Midbrain (tissue), 1 donor: ENCODE results near the gene GSTA2.
"Not testable (repeated sequence)": the region's sequence is repeated elsewhere in the genome, so short reads cannot be mapped to it uniquely, and the experiment has no call there.

ENCODE experiments used
- DNase-seq: peaks from one replicate; lab custom pipeline; 2025; lab: John Stamatoyannopoulos, UW

Gene GSTA2

DNA sequence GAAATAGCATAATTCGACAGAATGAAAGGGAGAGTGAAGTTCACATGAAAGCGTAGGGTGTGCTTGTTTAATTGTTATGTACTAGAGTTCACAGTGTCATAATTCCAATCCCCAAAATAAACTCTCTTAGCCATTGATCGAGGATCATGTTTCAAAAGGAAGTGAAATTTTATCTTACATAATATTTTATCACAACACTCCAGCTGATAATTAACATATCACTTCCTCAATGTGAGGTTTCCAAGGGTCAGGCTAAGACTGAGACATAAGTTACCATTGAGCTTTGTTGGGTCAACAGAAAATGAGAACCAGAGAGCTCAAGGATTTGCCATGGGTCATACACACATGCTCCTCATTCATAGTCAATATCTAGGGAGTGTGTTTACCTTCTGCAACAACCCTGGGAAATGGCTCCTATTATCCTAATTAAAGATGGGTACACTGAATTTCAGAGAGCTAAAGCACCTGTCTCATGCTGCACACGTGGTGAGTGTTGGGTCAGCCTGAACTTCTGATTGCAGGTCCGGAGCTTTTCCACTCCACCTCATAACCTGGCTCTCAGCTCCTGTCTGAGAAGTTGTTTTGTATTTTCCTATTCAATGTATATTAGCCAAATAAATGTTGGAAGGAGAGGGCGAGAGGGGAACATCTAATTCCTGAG lies 3.0 kb downstream of the GSTA2 start:
- DNase-seq, result no peak

DNA sequence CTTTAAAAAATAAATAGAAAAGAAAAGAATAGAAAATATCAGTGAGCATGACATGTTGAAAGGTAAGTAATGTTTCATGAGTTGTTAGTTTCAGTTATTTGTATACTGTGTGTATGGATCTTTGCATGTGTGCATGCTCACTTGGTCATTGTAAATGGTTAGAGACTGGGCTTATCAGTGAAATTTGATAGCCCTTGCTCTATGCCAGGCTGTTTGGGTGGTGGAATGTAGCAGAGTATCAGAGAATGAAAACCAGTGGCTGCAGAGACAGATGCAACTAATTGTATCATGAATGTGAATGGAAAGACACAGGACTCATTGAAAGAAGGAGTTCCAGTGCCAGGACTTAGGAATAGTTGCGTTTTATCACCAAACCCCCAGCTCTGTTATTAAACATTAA lies 4.2 kb downstream of the GSTA2 start:
- no peak for DNase-seq

DNA sequence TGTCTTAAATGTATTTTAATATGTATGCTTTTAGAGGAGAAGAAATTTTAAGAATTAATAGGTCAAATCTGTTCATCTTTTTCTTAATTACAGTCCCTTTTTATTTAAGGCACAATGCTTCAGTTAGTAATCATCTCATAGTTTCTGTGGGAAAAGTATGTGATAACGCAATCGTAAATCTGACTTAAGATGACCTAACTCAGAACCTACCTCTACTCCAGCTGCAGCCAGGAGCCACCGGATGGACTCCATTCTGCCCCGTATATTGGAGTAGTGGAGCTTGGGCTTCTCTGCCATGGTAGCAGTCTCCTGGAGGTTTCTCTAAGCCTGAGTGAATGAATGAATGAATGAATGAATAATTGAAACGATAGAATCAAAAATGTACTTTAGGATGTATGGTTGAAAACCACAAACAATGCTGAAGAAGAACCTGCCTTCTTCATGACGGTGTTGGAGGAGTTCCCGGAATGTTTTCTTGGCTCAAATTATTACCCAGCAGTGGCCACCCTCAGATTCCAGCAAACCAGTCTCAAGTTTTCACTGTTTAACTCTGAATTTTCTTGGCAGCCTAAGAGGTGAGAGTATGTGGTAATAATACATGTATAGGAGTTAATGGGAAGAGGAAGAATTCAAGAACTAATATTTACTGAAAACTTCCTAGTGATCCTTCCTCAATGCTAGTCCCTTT lies 5.5 kb downstream of the GSTA2 start:
- DNase-seq, result not testable (repeated sequence)

DNA sequence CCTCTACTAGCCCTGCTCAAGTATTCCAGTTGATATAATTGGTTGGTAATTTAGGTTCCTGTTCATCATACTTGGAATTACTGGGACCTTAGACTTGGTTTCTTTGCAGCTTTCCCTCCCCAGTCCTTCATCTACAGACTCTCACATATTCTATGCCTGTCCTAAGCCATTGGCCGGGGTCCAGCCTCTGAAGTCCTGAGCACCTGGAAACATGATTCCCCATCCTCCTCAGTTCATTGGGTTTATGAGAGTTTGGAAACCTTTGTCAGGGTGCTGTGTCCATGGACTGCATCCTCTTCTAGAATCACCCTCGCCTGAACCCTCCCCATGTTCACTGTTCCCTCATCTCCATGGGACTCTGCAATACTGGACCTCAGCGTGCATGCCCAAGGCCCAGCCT lies 8.8 kb downstream of the GSTA2 start:
- DNase-seq, result no peak

DNA sequence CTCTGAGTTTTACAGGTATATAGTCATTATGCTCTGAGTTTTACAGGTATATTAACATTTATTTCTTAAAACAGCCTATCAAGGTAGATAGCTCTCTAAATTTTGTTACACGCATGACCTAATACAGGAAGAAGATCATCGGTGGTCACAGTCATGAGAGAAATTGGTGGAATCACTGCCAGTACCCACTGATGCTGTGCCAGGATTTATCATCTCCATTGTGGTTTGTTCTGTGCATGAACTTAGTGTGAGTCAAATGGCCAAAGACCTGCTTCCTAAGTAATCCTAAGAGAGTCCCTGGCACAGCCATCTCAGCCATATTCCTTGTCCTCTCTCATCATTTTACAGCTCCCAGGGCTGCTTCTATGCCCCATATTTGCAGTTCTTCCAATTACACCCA lies 10.1 kb downstream of the GSTA2 start:
- DNase-seq, result not testable (repeated sequence)

DNA sequence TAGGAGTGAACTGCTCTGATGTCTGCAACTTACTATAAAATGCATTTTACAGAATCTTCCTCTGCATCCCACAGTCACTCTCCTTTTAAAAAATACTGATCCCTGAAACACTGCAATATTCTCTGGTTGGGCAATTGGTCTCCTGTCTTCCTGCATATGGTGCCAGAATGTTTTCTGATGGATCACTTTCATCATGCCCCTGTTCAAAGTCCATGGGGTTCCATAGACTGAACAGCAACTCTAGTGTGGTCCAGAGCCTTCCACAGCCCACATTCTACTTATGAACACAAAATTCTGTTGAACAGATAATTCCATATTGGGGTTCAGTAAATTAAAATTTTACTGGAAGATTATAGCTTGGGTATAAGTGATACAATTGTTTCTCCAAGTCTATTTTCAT lies 11.0 kb downstream of the GSTA2 start:
- DNase-seq, result no peak

DNA sequence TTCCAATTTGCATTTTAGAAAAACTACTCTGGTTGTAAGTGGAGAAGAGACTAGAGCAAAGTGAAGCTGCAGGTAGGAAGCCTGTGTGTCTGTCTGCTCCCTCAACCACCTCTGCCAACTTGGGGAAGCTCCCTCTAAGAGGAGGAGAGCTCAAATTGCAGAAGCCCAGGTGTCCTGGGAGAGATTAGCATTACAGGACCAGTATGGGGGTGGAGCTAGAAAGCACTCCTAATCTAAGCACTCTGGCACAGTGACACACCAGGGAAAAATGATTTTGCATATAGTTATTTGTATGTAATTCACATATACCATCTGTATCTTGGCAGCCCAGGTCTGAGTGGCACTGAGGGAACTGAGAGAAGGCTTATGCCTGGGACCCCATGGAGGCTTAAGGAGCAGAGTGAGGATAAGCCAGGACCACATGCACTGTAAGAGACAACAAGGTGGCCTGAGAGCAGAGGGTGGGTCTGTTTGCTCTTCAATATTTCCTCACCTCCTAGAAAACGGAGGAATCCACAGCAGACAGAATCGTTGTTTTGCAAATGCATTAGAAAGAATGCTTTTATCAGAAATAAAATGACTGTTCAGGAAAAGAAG lies 13.6 kb downstream of the GSTA2 start:
- DNase-seq, result no peak

DNA sequence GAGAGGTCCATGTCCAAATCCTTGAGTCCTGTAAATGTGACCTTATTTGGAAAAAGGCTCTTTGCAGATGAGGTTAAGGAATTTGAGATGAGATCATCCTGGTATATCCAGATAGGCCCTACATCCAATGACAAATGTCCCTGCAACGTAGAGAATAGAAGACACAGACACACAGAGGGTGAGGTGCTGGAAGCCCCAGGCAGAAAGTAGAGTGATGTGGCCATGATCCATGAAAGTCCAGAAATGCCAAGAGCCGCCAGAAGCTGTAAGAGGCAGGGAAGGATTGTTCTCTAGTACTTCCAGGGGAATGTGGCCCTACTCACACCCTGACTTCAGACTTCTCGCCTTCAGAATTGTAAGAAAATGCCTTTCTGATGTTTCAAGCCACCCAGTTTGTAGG lies 16.0 kb downstream of the GSTA2 start:
- DNase-seq, result not testable (repeated sequence)

DNA sequence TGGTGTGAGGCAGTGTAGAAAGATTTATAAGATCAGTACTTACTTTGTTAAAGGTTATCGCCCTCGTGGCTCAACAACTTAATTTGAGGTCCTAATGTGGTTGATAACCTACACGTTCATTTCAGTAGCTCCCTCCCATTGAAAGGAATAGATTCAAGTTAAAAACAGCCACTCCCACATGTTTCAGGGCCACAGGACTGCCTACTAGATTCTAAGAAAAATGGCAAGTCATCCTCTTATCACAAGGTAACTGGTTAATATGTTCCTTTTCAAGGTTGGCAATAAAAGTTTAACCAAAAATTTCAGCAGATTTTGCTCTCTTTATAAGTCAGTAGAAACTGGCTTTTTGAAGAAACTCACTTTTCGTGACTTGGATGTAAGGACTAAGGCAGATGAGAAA lies 17.1 kb downstream of the GSTA2 start:
- no peak for DNase-seq

DNA sequence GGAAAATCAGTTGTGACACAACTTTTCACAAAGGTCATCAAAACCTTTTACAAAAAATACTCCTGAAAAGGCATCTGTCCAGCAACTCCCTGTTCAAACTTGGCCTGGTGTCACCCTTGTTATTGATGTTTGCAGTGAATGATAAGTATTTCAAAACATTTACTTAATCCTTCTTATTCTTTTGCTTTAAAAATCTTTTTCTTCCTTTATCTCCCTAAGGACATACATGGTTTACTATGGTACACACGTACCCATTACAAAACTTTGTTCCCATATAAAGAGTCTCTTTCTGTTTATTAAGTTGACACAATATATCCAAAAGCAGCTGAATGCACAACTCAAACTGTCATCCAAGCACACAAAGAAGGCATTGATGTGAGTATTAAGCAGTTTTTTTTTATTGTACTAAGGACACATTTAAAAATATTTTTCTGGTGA lies 17.5 kb downstream of the GSTA2 start:
- DNase-seq, result no peak

DNA sequence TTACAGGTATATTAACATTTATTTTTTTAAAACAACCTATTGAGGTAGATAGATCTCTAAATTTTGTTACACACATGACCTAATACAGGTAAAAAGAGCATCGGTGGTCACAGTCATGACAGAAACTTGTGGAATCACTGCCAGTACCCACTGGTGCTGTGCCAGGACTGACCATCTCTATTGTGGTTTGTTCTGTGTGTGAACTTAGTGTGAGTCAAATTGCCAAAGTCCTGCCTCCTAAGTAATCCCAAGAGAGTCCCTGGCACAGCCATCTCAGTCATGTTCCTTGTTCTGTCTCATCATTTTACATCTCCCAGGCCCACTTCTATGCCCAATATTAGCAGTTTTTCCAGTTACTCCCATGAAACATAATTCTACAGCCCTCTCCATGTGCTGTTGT lies 21.4 kb downstream of the GSTA2 start:
- DNase-seq, result no peak

DNA sequence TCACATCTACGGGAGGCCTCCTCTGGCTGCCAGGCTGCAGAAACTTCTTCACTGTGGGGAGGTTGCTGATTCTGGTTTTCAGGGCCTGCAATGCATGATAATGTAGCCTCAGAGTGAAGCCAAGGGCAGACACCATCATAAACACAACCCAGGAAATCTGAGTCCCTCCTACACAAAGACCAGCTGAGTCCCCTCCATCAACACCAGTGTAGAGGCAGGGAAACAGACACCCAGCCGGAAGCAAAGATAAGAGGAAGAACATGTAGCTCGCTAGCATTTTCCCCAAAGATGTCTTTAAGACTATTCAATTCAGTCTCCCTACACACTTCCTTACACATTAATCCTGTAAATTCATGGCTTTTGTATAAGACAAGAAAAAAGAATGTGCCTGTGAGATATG lies 23.6 kb downstream of the GSTA2 start:
- DNase-seq, result no peak

DNA sequence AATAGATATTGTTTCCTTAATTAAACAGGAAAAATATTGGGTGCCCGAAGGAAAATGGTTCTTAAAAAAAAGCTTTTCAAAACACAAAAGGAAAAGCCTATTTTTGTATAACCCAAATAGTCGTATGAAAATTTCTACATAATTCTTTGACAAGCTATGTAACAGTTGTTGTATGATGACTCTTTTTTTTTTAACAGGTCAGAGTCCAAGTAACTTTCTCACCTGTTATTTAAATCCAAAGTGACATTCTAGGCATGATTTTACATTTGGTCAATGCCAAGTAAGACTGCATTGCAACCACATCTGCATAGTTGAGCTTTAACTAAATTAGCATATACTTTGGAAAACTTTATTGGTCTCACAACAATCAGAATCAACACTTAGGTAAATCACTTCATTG lies 24.1 kb downstream of the GSTA2 start:
- no peak for DNase-seq

DNA sequence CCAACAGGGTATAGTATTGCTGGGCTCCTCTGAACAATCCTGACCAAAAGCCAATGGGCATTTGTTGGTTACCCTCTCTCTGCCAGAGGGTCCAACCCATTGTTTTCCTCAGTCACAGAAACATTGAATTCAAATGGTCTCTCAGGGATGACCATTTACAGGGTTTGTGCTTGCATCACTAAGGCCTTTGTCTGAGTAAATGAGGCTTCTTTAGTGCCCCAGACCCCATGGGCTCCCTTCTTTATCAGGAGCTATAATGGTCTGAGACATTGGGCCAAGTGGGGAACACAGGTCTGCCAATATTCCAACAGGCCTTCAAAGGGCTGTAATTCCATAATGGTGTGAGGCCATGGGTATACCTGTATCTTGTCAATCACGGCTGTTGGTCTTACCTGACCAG lies 27.1 kb downstream of the GSTA2 start:
- DNase-seq, result no peak

DNA sequence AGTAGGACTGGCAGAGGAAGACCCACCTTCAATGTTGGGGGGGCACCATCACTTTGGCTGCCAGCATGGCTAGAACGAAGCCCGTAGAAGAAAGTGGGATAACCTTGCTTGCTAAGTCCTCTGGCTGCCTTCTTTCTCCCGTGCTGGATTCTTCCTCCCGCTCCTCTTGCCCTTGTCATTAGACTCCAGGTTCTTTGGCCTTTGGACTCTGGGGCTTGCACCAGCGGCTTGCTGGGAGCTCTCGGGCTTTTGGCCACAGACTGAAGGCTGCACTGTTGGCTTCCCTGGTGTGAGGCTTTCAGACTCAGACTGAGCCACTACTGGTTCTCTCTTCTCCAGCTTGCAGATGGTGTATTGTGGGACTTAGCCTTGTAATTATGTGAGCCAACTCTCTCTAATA lies 28.2 kb downstream of the GSTA2 start:
- DNase-seq, result no peak

DNA sequence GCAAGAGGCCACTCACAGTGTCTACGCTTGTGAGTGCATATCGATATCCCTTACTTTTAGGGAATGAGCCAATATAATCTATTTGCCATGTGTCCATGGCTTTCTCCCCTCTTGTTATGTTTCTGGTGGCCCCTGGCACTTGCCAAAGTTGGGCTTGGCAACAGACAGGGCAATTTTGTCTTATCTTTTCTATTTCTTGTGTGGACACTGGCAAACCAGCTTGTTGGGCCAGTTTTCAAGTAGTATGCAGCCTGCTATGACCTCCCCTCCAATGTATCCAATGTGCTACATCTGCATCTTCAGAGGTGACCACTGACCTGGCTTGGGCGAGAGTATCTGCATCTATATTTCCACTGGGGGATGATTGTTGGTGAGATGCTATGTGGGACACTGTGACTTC lies 29.2 kb downstream of the GSTA2 start:
- DNase-seq, result no peak

DNA sequence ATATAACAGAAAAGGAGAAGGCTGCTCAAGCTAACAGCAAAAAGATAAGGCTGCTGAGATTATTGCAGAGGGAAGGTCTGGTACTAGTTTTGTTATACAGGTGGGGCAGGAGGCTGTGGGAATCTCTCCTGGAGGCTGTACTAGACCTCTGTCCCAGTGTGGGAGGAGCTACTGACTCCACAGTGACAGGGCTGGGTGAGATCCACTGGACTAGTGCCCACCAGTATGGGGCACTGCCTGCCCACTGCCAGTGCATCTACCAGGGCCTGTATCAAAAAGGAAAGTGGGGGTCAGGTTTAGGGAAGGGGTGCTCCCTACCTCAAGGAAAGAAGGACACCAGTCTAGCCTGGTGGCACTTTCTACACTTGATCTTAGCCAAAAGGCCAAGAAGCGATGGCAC lies 30.1 kb downstream of the GSTA2 start:
- DNase-seq, result no peak

DNA sequence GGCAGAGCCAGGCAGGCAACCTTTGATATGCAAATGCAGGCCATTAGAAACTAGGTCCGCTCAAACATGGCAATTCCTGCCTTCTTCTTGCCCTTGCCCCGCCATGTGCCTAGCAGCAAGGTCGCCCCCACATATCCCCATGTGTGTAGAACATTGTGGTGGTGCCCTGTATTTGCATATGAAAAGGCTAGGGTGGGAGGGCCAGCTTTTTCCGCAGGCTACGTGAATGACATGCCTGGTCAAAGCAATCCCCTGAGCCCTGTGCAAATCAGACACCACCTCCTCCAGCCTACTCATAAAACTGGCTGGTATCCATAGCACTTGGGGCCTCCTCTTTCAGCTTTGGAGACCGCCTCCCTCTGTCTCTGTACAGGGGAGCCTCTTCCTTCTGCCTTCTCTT lies 31.6 kb downstream of the GSTA2 start:
- DNase-seq, result no peak

DNA sequence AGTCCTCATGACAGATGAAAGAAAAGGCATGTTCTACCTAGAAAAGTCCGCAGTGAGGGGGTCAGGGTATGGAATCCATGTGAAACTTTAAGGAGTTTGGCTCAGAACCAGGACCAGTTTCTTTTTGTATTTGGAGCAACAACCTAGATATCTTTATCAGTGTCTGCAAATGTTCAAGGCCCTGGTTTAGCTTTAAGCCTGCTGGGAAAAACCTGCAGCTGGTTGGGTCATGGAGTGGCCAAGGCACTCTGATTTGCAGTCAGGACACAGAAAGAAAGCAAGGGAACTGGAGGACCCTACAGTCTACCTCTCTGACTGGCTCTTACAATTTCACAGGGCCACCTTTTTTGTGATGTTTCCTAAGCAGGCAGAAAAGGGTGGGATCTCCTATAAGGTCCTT lies 33.7 kb downstream of the GSTA2 start:
- DNase-seq, result no peak

DNA sequence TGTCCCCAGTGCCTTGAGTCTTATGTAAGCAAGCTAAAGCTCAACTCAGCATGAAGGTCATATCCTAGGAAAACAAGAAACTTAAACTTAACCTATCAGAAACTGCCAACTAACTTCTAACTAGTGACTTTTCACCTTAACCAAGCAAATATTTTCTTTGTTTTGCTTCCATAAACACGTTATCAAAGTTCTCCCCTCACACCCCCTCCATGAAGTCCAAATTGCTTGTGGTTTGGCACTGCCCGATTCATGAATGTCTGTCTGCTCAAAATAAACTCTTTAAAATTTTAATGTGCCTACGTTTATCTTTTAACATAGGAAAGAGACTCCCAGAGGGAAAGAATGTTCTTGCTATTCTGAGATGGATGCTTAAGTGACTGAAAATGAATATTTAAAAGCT lies 34.9 kb downstream of the GSTA2 start:
- DNase-seq, result no peak

DNA sequence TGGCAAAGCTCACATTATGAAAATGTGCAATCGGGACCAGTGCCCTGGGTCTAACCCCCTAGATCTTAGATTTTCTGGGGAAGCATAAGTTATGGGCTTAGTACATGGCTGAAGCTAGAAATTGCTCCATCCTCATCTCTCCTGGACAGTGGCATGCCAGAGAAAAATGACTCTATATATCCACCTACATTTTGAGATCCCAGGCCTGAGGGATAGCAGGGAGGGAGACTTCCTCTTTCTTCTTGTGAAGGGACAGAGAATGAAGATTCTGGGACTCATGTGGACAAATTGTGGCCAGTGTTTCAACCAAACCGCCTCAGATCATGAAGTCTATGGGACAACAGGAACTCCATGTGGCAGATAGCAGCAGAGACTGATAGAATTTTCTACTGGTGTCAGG lies 35.4 kb downstream of the GSTA2 start:
- DNase-seq, result no peak

DNA sequence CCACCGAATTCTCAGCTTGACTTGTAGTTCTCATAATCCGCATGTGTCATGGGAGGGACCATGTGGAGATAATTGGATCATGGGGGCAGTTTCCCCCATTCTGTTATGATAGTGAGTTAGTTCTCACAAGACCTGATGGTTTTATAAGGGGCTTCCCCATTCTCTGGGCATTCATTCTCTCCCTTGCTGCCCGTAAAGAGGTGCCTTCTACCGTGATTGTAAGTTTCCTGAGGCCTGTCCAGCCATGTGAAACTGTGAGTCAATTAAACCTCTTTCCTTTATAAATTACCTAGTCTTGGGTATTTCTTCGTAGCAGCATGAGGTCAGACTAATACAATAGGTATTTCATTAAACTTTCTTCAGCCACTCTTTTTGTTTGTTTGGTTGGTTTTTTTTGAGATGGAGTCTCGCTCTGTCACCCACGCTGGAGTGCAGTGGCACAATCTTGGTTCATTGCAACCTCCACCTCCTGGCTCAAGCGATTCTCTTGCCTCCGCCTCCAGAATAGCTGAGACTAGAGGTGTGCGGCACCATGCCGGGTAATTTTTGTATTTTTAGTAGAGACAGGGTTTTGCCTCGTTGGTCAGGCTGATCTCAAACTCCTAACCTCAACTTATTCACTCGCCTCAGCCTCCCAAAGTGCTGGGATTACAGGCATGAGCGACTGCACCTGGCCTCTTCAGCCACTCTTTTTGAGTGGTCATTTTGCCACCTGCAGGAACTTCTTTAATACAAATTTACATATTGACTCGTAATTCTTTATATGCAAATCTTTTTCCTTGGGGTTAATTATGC lies 36.3 kb downstream of the GSTA2 start:
- no peak for DNase-seq

DNA sequence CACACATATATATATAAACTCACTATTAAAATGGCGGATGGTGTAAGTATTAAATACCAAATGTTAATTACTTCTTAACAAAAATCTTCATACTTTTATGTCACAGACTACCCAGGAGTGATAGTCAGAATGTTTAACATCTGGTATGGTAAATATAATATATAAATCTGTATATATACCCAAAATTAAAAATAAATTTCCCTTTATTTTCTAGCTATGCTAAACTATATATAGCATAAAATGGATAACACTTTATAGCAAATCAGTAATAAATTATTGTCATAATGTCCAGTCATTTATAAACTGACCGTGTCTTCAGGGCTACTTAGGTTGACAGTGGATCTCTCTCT lies 37.1 kb downstream of the GSTA2 start:
- no peak for DNase-seq
